ENCODE data around the gene NLGN2.

Gene NLGN2

DNA sequence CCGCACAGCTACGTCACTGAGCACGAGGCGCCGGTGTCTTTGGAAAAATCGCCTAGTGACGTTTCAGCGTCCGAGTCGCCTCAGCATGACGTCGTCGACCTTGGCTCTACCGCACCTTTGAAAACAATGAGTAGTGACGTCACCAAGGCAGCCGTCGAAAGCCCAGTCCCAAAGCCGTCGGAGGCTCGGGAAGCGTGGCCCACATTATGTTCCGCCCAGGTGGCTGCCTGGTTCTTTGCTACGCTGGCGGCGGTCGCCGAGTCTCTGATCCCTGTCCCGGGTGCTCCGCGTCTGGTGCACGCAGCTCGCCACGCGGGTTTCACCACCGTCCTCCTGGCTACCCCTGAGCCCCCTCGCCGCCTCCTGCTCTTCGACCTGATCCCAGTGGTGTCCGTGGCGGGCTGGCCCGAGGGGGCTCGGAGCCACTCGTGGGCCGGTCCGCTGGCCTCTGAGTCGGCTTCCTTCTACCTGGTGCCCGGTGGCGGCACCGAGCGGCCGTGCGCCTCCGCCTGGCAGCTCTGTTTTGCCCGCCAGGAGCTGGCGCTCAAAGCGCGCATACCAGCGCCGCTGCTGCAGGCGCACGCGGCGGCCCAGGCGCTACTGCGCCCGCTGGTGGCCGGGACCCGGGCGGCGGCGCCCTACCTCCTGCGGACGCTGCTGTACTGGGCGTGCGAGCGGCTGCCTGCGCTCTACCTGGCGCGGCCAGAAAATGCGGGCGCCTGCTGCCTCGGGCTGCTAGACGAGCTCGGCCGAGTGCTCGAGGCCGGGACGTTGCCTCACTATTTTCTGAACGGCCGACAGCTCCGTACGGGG lies 29.1 kb downstream of the NLGN2 start:
- peak; percentile 42 to 76 (median 56) for DNase-seq (ENCODE audit: low read depth in 4 of 4, low spot score in 1 of 4)

DNA sequence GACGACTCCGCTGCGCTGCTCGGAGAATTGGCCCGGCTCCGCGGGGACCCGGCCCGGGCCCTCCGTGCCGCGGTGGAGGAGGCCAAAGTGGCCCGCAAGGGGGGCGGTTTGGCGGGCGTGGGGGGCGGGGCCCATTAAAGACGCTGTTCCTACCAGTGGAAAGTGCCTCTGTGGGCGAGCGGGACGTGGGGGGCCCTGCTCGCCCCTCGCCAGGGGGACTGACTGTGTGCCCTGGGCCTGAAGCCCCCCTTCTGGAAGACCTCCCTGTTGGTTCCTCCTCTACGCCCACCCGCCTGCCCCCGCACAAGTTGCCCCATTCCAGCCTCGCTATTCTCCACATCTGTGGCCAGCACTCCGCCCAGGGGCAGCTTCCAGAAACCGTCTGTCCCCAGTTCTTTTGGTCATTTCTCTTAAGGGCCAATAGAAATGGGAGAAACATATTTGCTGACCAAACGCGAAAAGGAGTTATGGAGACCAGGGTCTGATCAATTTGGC lies 29.8 kb downstream of the NLGN2 start:
- DNase-seq (ENCODE audit: low read depth in 4 of 4, low spot score in 1 of 4) = no peak

DNA sequence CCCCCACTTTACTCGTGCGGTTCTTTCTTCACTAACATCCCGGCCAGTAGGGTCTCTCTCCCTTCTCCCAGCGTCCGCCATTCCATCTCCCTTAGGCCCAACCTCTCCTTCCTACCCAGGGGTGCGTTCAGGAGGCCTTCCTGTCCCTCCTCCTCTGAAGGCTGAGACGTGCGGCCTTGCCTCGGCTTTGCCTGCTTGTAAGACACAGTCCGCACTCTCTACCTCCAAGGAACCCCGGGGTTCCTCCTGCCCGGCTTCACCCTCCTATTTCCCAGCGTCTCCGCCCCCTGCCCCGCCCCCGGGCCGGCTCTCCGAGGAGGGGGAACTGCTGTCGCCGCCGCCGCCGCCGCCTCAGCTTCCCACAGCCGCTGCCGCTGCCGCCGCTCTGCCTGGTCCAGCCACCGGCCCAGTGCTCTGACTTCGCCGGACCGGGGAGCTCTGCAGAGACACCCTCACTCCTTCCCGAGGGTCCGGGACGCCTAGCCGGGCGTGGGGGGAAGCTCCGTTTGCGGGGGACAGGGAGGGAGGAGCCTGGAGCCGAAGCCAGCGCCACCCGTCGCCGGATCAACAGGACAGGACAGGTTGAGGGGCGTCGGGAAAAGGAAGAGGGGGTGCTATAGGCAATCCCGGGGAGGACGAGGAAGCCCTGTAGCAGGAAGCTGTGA lies 30.4 kb downstream of the NLGN2 start:
- peak in 3 of 4 experiments; percentile 37 to 73 (median 49) for DNase-seq (ENCODE audit: low read depth in 4 of 4, low spot score in 1 of 4)

DNA sequence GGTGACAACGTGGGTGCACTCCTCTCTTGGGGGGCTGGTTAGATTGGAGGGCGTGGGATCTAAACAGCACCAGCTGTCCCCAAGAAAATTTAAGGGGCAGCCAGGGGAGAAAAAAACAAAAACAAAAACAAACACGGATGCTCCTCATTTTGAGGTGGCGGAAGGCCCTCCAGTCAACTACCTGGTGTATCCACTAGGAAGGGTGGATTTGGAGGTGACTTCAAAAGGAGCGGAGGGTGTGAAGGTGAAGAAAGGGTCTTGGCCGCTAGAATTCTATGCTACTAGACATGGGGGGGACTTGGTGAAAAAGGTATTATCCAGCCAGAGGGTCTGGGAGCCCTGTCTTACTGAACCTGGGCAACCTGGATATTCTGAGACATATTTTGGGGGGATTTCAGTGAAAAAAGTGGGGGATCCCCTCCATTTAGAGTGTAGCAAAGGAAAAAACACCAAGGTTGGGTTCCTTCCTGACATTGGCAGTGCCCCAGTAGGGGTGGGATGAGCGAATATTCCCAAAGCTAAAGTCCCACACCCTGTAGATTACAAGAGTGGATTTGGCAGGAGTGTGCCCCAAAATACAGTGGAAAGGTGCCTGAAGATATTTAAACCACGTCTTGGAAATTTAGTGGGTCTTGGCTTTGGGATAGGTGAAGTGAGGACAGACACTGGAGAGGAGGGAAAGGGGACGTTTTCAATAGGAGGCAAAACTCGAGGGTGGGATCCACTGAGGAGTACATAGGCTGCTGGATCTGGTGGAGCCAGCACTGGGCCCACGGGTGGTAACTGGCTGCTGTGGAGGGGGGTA lies 31.2 kb downstream of the NLGN2 start:
- DNase-seq (ENCODE audit: low read depth in 4 of 4, low spot score in 1 of 4) = no peak

DNA sequence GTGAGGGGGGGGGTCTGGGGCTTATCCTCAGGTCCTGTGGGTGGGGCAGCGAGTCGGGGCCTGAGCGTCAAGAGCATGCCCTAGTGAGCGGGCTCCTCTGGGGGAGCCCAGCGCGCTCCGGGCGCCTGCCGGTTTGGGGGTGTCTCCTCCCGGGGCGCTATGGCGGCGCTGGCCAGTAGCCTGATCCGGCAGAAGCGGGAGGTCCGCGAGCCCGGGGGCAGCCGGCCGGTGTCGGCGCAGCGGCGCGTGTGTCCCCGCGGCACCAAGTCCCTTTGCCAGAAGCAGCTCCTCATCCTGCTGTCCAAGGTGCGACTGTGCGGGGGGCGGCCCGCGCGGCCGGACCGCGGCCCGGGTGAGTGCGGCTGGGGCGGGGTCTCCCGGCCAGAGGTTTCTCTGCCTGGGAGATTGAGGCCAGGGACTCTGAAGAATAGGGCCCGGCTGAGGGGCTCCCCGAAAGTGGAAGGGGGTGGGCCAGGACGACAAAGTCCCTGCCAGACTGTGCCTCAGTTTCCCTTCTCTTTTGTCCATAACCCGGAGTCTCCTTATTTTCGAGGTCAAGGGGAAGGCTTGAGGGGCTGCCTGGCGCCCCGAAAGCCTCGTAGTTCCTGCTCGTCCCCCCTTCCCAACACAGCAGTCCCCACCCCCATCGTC lies 31.9 kb downstream of the NLGN2 start, which contains the start of gene FGF11:
TSS of gene FGF11 (plus strand) at position 51 of the 651 bp plus-strand sequence. CDS start at position 160, 109 bp downstream.
- DNase-seq (ENCODE audit: low read depth in 4 of 4, low spot score in 1 of 4) = no peak

DNA sequence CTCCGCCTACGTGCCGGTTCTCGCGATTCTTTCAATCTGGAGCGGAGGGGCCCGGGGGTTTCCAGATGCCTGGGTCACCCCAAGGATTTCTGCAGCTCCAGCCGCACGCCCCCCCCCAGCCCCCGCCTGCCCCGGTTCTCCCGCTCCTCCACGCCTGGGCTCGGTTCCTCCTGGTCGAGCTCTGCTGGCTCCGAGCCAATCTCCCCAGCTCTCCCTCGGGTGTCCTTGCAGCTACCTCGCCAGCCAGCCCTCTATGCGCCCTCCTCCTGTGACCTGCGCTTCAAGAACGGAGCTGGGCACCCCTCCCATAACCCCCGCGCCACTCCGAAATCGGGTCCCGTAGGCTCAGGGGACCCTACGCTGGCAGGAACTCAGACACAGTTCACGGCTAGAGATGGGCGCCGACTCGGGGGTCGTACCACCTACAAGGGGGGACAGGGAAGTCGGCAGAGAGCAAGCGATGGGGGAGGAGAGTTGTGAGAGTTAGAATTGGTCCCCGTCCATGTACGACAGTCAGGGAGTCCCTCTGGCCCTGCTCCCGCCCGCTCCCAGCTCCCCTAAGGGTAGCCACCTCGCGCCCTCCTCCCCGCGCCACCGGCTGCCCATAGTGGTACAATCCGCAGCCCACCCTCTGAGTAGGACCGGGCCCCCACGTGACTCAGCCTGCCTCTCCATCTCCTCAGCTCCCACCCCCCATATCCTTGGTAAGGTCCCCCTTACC lies 32.6 kb downstream of the NLGN2 start:
- DNase-seq (ENCODE audit: low read depth in 4 of 4, low spot score in 1 of 4) = peak in 1 of 4 experiments; percentile 51

DNA sequence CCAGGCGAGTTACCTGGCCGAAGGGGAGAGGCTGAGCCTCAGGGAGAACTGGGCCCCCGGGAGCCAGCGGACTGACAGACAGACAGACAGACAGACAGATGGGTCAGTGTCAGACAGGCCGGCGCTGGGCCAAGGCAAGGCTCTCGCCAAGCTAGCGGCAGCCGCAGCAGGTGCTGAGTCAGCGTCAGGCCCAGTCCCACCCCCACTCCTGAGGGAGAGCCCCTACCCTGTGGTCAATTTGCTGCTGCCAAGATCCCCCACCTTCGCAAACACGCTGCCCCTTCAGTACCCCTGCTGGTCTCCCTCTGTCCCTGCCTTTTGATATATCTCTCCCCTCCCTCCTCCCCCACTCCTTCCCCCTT lies 33.2 kb downstream of the NLGN2 start:
- no peak for DNase-seq (ENCODE audit: low read depth in 4 of 4, low spot score in 1 of 4)

DNA sequence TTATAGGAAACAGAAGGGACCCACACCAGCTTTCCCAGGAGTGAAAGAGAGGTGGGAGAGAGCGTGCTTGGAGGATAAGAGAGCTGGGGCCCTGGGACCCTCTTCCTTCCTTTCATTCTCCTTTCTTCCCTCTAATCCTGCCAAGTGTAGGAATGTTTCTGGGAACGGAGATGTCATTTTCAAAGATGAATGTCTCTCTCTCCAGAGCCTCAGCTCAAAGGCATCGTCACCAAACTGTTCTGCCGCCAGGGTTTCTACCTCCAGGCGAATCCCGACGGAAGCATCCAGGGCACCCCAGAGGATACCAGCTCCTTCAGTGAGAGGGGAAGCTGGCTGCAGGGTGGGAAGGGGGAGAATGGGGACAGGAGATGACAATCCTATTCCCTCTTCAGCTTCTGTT lies 33.6 kb downstream of the NLGN2 start:
- DNase-seq (ENCODE audit: low read depth in 4 of 4, low spot score in 1 of 4) = no peak

DNA sequence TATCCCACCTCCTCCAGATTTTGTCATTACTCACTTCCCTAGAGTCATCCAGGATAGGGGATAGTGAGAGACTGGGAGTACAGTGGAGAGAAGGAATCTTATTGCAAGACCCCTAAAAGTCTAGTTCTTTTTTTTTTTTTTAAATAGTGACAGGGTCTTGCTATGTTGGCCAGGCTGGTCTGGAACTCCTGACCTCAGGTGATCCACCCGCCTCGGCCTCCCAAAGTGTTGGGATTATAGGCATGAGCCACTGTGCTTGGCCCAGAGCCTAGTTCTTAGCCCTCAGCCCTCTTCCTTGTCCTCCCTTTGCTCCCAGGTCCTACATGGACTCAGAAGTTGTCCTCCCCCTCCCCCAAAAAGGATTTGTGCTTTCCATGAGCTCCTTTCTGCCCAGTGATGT lies 34.5 kb downstream of the NLGN2 start:
- no peak for DNase-seq (ENCODE audit: low read depth in 4 of 4, low spot score in 1 of 4)

DNA sequence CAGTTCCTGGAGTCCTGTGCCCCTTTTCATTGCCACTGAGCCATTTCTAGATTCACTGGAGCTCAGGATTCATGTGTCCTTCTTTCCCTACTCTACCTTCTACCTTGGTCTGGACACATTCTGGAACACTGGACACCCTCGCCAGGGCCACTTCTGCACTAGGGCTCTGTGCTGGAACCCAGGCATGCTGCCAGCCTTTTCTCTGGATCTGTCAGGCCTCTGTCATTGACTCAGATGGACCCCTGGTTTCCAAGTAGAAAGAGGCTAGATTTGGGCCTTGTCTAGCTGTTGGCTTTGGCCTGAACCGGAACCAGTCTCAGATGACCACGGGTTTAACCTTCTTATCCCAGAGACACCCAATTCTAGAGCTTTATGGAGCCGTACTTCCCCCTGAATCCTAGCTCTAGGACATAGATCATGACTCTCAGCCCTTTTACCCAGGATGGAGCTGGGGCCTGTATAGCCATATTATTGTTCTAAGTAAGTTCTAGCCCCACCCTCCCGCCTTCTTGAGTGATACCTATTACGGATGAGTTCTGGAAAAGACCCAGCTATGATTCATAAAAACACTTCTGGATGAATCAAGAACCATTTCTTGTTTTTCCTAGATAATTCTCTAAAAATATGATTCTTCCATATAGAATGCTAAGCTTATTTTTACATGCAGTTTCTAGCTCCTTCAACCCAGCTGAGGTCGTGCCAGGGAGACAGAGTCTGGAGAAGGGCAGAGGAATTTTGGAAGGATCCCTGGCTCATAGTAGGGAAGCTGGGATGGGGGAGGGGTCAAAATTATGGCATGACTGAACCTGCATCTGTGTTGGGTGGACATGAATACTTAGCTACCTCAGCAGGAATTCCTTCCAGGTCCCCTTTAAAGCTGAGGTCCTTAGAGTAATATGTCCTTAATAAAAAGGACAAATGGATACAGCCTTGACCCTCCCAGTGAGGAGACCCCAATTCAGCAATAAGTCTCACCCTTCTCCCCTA lies 36.1 kb downstream of the NLGN2 start:
- DNase-seq (ENCODE audit: low read depth in 4 of 4, low spot score in 1 of 4) = no peak

DNA sequence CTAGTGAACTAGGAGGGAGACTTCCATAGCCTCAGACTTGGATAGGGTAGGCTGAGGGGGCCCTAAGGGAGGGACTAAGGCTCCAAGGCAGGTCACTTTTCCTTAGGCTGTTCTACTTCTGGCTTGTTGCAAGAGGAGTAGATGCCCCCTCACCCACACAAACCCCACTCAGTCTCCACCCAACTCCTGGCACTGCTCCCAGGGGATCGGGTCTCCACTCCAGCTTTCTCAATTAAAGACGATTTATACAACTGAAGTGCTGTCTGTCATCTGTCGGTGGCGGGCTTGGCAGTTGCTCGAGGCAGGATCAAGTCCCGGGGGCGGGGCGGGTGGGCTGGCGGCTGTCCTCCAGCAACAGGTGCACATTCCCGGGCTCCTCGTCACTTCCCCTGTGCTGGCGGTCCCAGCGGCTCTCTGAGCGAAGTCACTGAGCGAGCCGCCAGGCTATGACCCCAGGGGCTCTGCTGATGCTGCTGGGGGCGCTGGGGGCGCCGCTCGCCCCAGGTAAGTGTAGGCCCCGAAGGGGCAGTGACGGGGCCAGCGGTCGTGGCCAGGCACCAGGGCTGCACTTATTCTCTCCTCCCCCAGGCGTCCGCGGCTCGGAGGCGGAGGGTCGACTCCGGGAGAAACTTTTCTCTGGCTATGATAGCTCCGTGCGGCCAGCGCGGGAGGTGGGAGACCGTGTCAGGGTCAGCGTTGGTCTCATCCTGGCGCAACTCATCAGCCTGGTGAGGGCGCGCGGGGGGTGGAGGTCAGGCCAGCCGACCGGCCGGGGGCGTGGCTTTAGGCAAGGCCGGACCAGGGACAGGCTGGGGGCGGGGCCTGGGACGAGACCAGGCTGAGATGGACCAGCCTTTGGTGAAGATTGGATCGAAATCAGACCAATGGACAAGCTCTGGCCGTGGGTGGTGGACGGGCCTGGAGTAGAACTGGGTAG lies 37.3 kb downstream of the NLGN2 start, which contains the start of gene CHRNB1:
TSS of gene CHRNB1 (plus strand) at position 380 of the 937 bp plus-strand sequence. CDS start at position 447, 67 bp downstream.
- no peak for DNase-seq (ENCODE audit: low read depth in 4 of 4, low spot score in 1 of 4)

DNA sequence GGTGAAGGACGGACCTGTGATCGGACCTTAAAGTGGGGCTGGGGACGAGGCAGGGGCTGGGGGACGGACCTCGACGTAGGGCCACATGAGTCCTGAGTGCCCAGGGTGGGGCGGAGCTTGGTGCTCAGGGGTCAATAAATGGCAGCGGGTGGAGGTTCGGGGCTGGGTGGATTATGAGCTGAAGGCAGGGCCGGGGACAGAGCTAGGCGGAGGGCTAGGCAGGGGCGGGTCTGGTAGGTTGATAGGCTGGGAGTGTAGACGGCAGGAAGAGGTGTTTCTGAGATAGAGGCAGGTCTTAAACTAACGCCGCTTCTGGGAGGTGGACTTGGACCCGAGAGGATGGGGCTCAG lies 37.9 kb downstream of the NLGN2 start:
- DNase-seq (ENCODE audit: low read depth in 4 of 4, low spot score in 1 of 4) = no peak

DNA sequence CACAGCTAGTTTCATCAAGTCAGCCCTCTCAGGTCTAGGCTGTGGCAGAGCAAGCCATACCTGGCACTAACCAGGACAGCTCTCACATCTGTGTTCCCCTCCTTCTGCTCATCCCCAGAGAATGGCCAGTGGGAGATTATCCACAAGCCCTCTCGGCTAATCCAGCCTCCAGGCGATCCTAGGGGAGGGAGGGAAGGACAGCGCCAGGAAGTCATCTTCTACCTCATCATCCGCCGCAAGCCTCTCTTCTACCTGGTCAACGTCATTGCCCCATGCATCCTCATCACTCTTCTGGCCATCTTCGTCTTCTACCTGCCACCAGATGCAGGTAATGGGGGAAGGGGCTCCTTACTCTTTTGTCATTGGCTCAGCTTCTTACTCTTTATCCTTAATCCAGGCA lies 40.8 kb downstream of the NLGN2 start:
- DNase-seq (ENCODE audit: low read depth in 4 of 4, low spot score in 1 of 4) = no peak

DNA sequence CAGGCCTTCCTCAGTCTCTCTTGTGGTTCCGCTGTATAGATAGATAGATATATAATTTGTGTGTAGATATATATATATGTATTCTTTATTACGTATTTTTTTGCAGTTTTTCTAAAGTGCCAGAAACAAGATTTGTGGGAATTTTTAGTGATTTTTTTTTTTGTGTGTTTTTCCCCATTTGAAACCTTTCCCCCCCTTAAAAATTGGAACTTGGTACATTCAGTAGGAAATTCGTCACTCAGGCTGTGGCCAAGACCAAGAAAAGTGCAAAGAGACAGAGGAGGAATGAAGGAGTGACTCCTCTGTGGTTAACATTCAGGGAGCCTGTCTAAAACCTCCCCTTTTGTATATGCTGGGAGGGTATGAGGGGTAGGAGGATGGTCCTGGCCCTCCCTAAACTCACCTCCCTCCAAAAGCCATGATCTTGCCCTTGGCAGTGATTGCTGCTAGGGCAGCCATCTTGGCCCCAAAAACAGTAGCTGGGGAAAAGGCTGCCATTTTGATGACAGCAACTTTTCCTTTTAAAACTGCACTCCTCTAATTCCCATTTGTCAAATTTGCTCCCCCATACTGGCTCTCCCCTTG lies 52.4 kb downstream of the NLGN2 start:
- no peak for DNase-seq (ENCODE audit: low read depth in 4 of 4, low spot score in 1 of 4)

DNA sequence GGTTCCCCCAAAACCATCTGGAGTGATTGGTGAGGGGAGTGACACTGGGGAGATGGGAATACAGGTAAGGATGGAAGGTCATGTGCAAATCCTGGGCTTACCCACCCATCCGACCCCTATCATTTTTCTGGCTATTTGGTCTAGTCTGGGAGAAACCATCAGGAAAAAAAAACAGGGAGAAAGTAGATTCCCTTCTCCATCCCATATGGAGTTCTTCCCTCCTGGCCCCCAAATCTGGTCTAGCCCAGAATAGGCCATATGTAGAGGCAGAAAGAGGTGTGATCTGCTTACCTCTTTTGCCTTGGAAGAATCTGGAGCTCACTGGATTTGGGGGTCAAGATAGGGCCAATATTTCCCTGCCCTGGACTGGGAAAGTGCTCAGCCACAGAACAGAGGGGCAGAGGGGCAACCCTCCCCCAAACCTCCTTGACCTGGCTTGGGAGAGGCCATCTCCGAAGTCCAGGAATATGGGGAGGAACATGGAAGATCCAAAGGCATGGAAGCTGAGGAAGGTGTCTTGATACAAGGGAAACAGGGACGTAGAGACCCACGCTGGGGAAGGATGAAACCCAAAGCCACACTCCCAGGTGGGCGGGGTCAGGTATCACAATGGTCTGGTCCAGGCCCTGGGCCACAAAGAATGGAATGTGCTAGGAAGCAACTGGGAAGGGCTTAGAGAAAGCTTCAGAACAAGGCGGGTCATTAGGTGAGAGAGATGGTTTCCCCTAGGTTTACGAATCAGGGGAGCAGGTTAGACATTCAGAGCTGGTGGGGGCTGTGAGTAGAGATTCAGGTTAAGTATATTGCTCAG lies 53.4 kb downstream of the NLGN2 start:
- DNase-seq (ENCODE audit: low read depth in 4 of 4, low spot score in 1 of 4) = no peak

DNA sequence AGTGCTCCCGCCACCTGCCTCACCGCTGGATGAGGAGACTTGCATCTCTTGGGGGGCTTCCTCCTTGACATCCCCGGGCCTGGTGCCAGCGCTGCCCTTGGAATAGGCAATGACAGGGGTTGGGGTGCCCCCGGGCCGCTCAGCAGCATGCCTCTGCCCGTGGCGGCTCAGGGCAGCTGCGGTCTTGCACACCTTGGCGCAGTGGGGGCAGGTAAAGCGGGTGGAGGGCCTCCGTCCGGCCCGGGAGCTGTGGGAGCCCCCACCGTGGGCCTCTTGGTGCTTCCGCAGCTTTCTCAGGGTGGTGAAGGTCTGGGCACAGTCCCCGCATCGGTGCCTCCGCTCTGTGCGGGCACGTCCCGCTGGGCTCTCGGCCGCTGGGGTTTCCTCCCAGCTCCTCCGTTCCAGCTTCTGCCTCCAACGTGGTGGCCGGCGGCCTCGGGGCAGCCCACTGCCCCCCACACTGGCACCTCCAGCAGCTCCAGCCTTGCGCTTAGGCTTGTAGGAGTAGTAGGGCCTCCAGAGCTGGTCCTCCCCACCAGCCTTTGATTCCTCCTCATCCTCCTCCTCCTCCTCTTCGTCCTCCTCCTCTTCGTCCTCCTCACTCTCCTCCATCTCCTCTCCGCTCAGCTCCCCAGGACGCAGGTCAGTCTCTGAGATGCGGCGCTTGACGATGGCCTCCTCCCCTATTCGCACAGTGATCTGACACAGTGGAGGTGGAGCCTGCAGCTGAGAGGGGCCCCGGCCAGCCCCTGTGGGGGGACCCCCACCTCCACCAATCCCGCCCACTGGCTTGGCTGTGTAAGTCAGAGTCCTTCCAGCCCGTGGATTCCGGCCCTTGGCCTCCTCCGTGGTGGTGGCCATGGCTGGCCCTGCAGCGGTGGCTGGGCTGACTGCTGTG lies 55.1 kb downstream of the NLGN2 start:
- no peak for DNase-seq (ENCODE audit: low read depth in 4 of 4, low spot score in 1 of 4)

Measured in stimulated activated CD4-positive, alpha-beta T cell treated with anti-CD3 and anti-CD28 coated beads, Interleukin-1b, Interleukin-23, amount 100 ng/mL, for 24 hours (primary cell).